ENCODE data around the gene JAK1.

DNA sequence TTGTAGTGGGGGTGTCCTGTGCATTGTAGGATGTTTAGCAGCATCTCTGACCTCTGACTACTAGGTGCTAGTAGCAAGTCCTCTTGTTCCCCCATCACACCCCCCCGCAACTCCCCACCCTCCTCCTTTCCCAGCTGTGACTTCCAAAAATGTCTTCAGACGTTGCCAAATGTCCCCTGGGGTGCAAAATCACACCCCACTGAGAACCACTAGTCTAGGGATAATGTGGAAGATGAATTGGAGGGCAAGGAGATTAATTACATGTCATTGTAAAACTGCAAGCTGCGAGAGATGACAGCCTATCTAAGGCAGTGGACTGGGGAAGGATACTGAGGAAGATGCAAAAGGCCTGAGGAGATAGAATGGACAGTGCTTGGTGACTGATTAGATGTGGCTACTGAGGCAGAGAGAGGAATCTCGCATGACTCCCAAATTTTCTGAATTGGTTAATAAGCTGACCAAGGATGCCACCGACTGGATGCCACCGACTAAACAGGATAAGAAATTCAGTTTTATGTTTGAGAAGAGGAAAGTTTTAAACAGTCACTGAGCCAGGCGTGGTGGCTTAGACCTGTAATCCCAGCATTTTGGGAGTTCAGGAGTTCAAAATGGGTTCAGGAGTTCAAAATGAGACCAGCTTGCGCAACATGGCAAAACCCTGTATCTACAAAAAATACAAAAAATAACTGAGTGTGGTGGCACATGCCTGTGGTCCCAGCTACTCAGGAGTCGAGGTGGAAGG, 3.1 kb upstream of the JAK1 start:
- no peak for TF ChIP-seq ESRRA (IDR thresholded peaks at IDR 0.05; ENCODE audit: low read length)
- TF ChIP-seq POLR2A (IDR thresholded peaks at IDR 0.05; ENCODE audit: low read depth, low read length): no peak
- TF ChIP-seq BHLHE40 (IDR thresholded peaks at IDR 0.05; ENCODE audit: borderline replicate concordance in 1 of 2, low read depth in 2 of 2, low read length in 1 of 2): no peak
- no peak for TF ChIP-seq NBN (IDR thresholded peaks at IDR 0.05)
- TF ChIP-seq, protein P1, sequence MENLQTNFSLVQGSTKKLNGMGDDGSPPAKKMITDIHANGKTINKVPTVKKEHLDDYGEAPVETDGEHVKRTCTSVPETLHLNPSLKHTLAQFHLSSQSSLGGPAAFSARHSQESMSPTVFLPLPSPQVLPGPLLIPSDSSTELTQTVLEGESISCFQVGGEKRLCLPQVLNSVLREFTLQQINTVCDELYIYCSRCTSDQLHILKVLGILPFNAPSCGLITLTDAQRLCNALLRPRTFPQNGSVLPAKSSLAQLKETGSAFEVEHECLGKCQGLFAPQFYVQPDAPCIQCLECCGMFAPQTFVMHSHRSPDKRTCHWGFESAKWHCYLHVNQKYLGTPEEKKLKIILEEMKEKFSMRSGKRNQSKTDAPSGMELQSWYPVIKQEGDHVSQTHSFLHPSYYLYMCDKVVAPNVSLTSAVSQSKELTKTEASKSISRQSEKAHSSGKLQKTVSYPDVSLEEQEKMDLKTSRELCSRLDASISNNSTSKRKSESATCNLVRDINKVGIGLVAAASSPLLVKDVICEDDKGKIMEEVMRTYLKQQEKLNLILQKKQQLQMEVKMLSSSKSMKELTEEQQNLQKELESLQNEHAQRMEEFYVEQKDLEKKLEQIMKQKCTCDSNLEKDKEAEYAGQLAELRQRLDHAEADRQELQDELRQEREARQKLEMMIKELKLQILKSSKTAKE (IDR thresholded peaks at IDR 0.05; ENCODE audit: low read depth, poor library complexity, severe bottlenecking): no peak
- TF ChIP-seq, protein P2, sequence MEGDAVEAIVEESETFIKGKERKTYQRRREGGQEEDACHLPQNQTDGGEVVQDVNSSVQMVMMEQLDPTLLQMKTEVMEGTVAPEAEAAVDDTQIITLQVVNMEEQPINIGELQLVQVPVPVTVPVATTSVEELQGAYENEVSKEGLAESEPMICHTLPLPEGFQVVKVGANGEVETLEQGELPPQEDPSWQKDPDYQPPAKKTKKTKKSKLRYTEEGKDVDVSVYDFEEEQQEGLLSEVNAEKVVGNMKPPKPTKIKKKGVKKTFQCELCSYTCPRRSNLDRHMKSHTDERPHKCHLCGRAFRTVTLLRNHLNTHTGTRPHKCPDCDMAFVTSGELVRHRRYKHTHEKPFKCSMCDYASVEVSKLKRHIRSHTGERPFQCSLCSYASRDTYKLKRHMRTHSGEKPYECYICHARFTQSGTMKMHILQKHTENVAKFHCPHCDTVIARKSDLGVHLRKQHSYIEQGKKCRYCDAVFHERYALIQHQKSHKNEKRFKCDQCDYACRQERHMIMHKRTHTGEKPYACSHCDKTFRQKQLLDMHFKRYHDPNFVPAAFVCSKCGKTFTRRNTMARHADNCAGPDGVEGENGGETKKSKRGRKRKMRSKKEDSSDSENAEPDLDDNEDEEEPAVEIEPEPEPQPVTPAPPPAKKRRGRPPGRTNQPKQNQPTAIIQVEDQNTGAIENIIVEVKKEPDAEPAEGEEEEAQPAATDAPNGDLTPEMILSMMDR (IDR thresholded peaks at IDR 0.05 in 2 of 3, conservative IDR thresholded peaks at IDR 0.05 in 1 of 3; ENCODE audit: control insufficient read depth in 2 of 3, extremely low read depth in 1 of 3, insufficient read depth in 1 of 3, low read depth in 3 of 3, low read length in 3 of 3): no peak
- TF ChIP-seq CHD2 (IDR thresholded peaks at IDR 0.05; ENCODE audit: borderline replicate concordance, low read depth, low read length): no peak
